ENCODE results near the gene PTPRD.

- TF ChIP-seq EZH2 (IDR thresholded peaks at IDR 0.05; ENCODE audit: borderline replicate concordance, low read depth, low read length, poor library complexity, severe bottlenecking): no peak
- TF ChIP-seq CTCF (conservative IDR thresholded peaks at IDR 0.05; ENCODE audit: low read depth, low read length): no peak
These were observed 2060.1 kb downstream of the PTPRD start for GRCh38 chr9:8552732-8553131.
